Measurements from ENCODE around the gene WASHC2A.
A peak's percentile ranks its signal among the peaks of the same experiment; 100 is the strongest.
"Not testable (repeated sequence)": the region's sequence is repeated elsewhere in the genome, so short reads cannot be mapped to it uniquely, and the experiment has no call there.

The WASHC2A gene

GRCh38 chr10:50101747-50102146 lies 34.0 kb downstream of the WASHC2A start:
- not testable (repeated sequence) for ATAC-seq; DNase-seq (ENCODE audit: low spot score in 2 of 2); H3K4me3 Mint-ChIP-seq; H3K4me1 Mint-ChIP-seq; H3K9me3 Mint-ChIP-seq
- Mint-ChIP-seq H3K27ac (peak overlapping the region; percentile 69), H3K36me3 (peaks cover 37% of the 10 kb centered on the region)

- H3K36me3 Mint-ChIP-seq: peaks cover 40% of the 10 kb centered on the region
- H3K4me3 Mint-ChIP-seq; H3K27ac Mint-ChIP-seq; H3K9me3 Mint-ChIP-seq; H3K4me1 Mint-ChIP-seq; DNase-seq (ENCODE audit: low spot score in 2 of 2); ATAC-seq: not testable (repeated sequence)
These were observed 34.5 kb downstream of the WASHC2A start for GRCh38 chr10:50102267-50102666.

- not testable (repeated sequence) for ATAC-seq; H3K9me3 Mint-ChIP-seq; H3K4me3 Mint-ChIP-seq; H3K27ac Mint-ChIP-seq; DNase-seq (ENCODE audit: low spot score in 2 of 2); H3K4me1 Mint-ChIP-seq
- peaks cover 32% of the 10 kb centered on the region for H3K36me3 Mint-ChIP-seq
These were observed 41.4 kb downstream of the WASHC2A start for GRCh38 chr10:50108999-50109698.

- not testable (repeated sequence) for H3K27ac Mint-ChIP-seq; H3K9me3 Mint-ChIP-seq; H3K4me3 Mint-ChIP-seq; DNase-seq (ENCODE audit: low spot score in 2 of 2); H3K4me1 Mint-ChIP-seq
- ATAC-seq: peak; percentile 54
- peaks cover 23% of the 10 kb centered on the region for H3K36me3 Mint-ChIP-seq
These were observed 44.8 kb downstream of the WASHC2A start for GRCh38 chr10:50112419-50113112.

- not testable (repeated sequence) for ATAC-seq; H3K4me1 Mint-ChIP-seq; H3K9me3 Mint-ChIP-seq; DNase-seq (ENCODE audit: low spot score in 2 of 2); H3K4me3 Mint-ChIP-seq; H3K27ac Mint-ChIP-seq
- peaks cover 50% of the 10 kb centered on the region for H3K36me3 Mint-ChIP-seq
These were observed 59.0 kb downstream of the WASHC2A start for GRCh38 chr10:50126765-50127164.

- not testable (repeated sequence) for H3K27ac Mint-ChIP-seq
These were observed 60.1 kb downstream of the WASHC2A start for GRCh38 chr10:50127770-50128292.

GRCh38 chr10:50131245-50131965 lies 63.7 kb downstream of the WASHC2A start:
- not testable (repeated sequence) for H3K27ac Mint-ChIP-seq

More at GRCh38 chr10:50127770-50128292, 60.1 kb downstream of the WASHC2A start:
- H3K4me1 Mint-ChIP-seq; ATAC-seq; DNase-seq (ENCODE audit: low spot score in 2 of 2); H3K9me3 Mint-ChIP-seq; H3K4me3 Mint-ChIP-seq: not testable (repeated sequence)
- H3K36me3 Mint-ChIP-seq: peaks cover 51% of the 10 kb centered on the region

GRCh38 chr10:50132322-50132721 lies 64.6 kb downstream of the WASHC2A start:
- not testable (repeated sequence) for H3K4me1 Mint-ChIP-seq; DNase-seq (ENCODE audit: low spot score in 2 of 2); H3K9me3 Mint-ChIP-seq; H3K27ac Mint-ChIP-seq; ATAC-seq; H3K4me3 Mint-ChIP-seq
- peaks cover 48% of the 10 kb centered on the region for H3K36me3 Mint-ChIP-seq

More at GRCh38 chr10:50131245-50131965, 63.7 kb downstream of the WASHC2A start:
- not testable (repeated sequence) for H3K9me3 Mint-ChIP-seq; H3K4me1 Mint-ChIP-seq; DNase-seq (ENCODE audit: low spot score in 2 of 2); H3K4me3 Mint-ChIP-seq; ATAC-seq
- H3K36me3 Mint-ChIP-seq: peaks cover 55% of the 10 kb centered on the region

GRCh38 chr10:50132841-50133240 lies 65.1 kb downstream of the WASHC2A start:
- not testable (repeated sequence) for H3K27ac Mint-ChIP-seq; H3K4me3 Mint-ChIP-seq; ATAC-seq; H3K9me3 Mint-ChIP-seq; H3K4me1 Mint-ChIP-seq; DNase-seq (ENCODE audit: low spot score in 2 of 2)
- H3K36me3 Mint-ChIP-seq: peaks cover 43% of the 10 kb centered on the region

GRCh38 chr10:50143512-50144174 lies 75.9 kb downstream of the WASHC2A start:
- ATAC-seq; H3K27ac Mint-ChIP-seq; H3K4me3 Mint-ChIP-seq; H3K36me3 Mint-ChIP-seq; DNase-seq (ENCODE audit: low spot score in 2 of 2); H3K4me1 Mint-ChIP-seq; H3K9me3 Mint-ChIP-seq: not testable (repeated sequence)

- not testable (repeated sequence) for H3K4me3 Mint-ChIP-seq, ATAC-seq, H3K4me1 Mint-ChIP-seq
These were observed 77.8 kb downstream of the WASHC2A start for GRCh38 chr10:50145575-50145974.

GRCh38 chr10:50152792-50153272 lies 85.1 kb downstream of the WASHC2A start:
- Mint-ChIP-seq H3K4me1 (no peaks in the 10 kb centered on the region), H3K27ac (no peak overlapping the region), H3K36me3 (no peaks in the 10 kb centered on the region), H3K9me3 (no peaks in the 10 kb centered on the region), H3K4me3 (no peak overlapping the region)
- DNase-seq (ENCODE audit: low spot score in 2 of 2): no peak
- peak; percentile 45 for ATAC-seq

More at GRCh38 chr10:50145575-50145974, 77.8 kb downstream of the WASHC2A start:
- not testable (repeated sequence) for DNase-seq (ENCODE audit: low spot score in 2 of 2); H3K27ac Mint-ChIP-seq; H3K9me3 Mint-ChIP-seq; H3K36me3 Mint-ChIP-seq

- not testable (repeated sequence) for H3K4me1 Mint-ChIP-seq; H3K4me3 Mint-ChIP-seq; H3K9me3 Mint-ChIP-seq; H3K36me3 Mint-ChIP-seq; H3K27ac Mint-ChIP-seq; DNase-seq (ENCODE audit: low spot score in 2 of 2); ATAC-seq
These were observed 90.1 kb downstream of the WASHC2A start for GRCh38 chr10:50157868-50158267.

GRCh38 chr10:50159856-50160255 lies 92.1 kb downstream of the WASHC2A start:
- H3K27ac Mint-ChIP-seq; ATAC-seq; H3K4me1 Mint-ChIP-seq; DNase-seq (ENCODE audit: low spot score in 2 of 2); H3K9me3 Mint-ChIP-seq; H3K4me3 Mint-ChIP-seq; H3K36me3 Mint-ChIP-seq: not testable (repeated sequence)

- not testable (repeated sequence) for H3K4me1 Mint-ChIP-seq; H3K27ac Mint-ChIP-seq; DNase-seq (ENCODE audit: low spot score in 2 of 2); ATAC-seq; H3K4me3 Mint-ChIP-seq; H3K9me3 Mint-ChIP-seq; H3K36me3 Mint-ChIP-seq
These were observed 97.3 kb downstream of the WASHC2A start for GRCh38 chr10:50165038-50165437.
